Measurements from ENCODE around the gene HOXD8.
A peak's percentile ranks its signal among the peaks of the same experiment; 100 is the strongest.

HOXD8 gene

DNA sequence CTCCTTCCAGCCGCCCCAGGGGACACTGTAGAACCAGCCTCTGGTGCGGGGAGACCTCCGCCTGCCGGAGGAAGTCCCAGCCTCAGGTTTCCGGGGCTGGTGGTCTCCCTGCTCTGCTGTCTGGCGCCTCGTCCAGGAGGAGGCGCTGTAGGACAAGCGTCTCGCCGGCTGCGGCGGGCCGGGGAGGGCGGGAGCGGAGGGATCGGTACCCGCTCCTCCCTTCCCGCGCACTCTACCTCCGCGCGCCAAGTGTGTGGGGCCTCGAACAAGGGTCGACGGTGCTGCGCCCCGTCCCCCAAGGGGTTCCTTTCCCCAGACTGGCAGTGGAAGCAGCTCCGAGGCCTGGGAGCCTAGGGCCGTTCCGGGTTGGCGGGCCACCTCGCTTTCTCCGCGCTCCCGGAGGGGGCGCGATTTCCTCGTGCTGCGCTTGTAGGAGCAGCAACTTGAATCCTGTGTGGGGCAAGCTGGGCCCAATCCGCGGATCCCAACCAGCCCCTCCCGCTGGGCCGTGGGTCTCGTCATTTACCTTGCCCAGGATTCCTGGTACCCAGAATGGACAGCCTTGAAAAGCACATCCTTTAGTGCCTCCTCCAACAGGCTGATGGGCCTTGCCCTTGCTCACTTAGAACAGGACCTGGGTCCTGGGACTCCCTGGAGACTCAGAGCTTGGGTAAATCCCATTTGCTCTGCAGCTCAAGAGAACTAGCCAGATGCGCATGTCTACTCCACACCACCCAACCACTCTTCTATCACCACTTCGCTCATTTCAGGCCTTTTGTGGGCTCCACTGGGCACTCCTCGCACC lies 11.2 kb downstream of the HOXD8 start:
- TF ChIP-seq POLR2A (IDR thresholded peaks at IDR 0.05; ENCODE audit: low read depth, low read length): peak; percentile 15; the same call in 1 of the 2 replicates
- FAIRE-seq (no peak), DNase-seq (ENCODE audit: insufficient read length, low spot score) (peak; percentile 59)

DNA sequence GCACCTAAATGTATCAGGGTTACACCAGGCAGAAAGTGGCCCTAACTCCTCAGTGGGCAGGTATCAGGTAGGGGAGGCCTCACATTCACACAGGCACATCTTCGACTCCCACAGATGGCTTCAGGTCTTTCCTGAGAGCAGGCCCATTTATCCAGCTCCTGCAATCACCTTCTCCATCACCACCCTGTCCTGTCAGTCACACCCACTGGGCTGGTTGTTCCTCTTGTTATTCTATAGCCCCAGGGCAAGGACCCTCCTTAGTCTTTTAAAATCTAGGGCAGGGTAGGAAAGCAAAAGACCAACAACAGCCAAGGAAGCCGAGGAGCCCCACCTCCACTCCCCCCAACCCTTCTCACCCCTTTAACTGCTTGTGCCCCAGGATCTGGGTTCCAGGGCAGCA lies 12.8 kb downstream of the HOXD8 start:
- DNase-seq (ENCODE audit: insufficient read length, low spot score) (no peak), FAIRE-seq (no peak)
- no peak for TF ChIP-seq POLR2A (IDR thresholded peaks at IDR 0.05; ENCODE audit: low read depth, low read length)

DNA sequence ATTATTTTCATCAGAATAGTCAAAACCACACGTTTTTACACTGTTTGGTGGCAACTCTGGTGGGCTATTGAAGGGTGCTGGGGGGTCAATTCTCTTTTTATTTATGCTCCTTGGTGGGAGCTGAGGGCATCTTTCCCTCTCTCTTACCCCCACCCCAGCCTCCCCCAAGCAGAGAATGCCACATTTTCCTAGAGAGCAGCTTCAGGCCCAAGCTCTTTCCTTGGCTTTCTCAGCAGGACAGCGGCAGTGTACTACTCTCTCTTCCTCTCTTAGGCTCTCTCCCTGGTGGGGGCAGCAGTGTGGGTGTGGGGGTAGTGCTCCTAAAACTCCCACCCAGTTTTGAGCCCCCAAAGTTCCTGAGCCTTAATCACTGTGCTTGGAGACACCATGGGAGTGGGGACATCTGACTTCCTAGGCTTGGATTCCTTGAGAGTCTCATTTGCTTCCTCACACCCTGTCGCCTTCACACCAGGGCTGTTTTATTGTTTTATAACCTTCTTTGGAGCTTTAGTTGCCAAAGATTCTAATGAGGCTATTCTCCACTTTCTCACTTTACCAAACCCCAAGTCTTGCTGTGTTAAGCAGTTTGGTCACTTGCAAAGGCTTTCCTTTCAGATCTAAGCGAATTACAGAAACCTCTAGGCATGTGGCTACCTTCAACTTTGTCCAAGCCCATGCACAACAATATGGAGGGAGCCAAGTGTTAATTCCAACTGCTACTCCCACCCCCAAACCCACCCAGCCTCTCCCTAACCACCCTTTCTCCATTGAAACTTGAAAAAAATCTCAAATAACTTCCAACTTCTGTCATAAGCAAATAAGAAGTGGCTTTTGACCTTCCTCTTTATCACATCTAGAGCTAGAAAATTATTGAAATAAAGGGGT lies 15.8 kb downstream of the HOXD8 start:
- TF ChIP-seq POLR2A (IDR thresholded peaks at IDR 0.05; ENCODE audit: low read depth, low read length): no peak
- DNase-seq (ENCODE audit: insufficient read length, low spot score) (no peak), FAIRE-seq (no peak)

GRCh38 chr2:176146101-176146500 lies 16.6 kb downstream of the HOXD8 start:
- TF ChIP-seq POLR2A (IDR thresholded peaks at IDR 0.05; ENCODE audit: low read depth, low read length): no peak
- FAIRE-seq (no peak), DNase-seq (ENCODE audit: insufficient read length, low spot score) (no peak)

- FAIRE-seq: no peak
- no peak for TF ChIP-seq POLR2A (IDR thresholded peaks at IDR 0.05; ENCODE audit: low read depth, low read length)
- DNase-seq (ENCODE audit: insufficient read length, low spot score): no peak
Measured at GRCh38 chr2:176146645-176147044, 17.1 kb downstream of the HOXD8 start.

- DNase-seq (ENCODE audit: insufficient read length, low spot score) (no peak), FAIRE-seq (no peak)
- no peak for TF ChIP-seq POLR2A (IDR thresholded peaks at IDR 0.05; ENCODE audit: low read depth, low read length)
Measured at GRCh38 chr2:176147210-176147799, 17.8 kb downstream of the HOXD8 start.

DNA sequence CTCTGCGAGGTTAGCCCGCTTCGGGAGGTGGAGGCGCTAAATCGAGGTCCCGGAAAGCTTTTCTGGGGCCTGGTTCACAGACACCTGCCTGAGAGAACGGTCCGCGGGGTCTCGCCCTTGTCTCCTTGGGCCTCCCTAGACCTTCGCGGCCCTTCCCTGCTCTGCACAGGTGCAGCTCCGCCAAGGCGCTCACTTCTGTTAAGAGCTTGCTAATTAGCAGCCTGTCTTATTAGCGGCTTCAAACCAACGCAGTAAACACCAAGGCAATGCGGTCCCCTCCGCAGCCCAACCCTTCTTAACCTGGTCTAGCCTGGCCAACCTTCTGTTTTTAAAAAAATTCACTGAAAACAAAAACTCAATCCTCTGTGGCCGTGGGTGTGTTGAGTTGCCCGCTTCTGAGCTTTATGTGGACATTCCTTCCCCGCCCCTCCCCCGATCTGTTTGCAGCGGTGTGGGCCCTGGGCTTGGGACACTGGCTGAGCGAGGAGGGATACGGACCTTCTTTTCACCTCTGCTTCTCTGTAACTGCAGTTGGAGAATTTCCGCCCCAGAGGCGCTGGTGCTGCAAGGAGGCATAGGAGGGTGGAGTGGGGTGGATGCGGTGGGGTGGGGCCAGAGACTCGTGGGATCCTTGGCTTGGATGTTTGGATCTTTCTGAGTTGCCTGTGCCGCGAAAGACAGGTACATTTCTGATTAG lies 18.4 kb downstream of the HOXD8 start:
- no peak for FAIRE-seq
- no peak for DNase-seq (ENCODE audit: insufficient read length, low spot score)
- TF ChIP-seq POLR2A (IDR thresholded peaks at IDR 0.05; ENCODE audit: low read depth, low read length): no peak

DNA sequence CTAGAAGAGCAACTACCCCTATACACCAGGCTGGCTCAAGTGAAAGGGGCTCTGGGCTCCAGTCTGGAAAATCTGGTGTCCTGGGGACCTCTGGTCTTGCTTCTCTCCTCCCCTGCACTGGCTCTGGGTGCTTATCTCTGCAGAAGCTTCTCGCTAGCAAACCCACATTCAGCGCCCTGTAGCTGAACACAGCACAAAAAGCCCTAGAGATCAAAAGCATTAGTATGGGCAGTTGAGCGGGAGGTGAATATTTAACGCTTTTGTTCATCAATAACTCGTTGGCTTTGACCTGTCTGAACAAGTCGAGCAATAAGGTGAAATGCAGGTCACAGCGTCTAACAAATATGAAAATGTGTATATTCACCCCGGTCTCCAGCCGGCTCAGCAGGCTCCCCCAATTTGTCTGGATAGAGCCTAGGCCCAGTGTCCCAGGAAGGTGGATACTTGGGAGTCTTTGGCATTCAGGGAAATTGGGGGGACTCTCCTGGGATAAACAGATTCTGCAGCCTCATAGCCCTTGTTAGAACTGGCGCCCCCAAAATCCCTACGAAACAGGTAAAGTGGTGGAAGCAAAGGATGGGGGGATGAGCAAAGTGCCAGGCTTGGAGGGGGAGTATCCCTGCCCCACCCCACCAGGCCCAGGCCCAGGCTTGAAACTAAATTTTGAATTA lies 19.4 kb downstream of the HOXD8 start:
- no peak for DNase-seq (ENCODE audit: insufficient read length, low spot score)
- TF ChIP-seq POLR2A (IDR thresholded peaks at IDR 0.05; ENCODE audit: low read depth, low read length): no peak
- no peak for FAIRE-seq

DNA sequence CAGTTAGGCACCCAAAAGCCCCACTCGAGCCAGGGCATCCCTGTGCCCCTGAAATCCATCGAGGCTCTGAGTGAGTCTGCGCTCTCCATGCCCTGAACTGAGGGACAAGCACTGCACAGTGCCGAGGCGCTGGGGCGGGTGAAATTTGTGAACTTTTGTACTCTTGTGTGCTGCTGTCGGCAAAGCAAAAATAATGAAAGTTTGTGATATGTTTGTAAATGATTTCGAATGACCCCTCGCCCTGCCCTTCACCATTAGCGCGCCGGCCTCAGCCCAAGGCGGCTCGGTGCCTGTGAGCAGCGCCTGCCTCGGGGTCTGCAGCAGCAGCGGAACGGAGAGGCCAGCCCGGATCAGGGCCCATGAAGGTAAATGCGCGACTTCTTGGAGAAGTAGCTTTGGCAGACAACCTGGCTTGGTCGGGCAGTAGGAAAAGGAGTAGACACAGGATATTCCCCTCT lies 20.0 kb downstream of the HOXD8 start:
- FAIRE-seq (no peak), DNase-seq (ENCODE audit: insufficient read length, low spot score) (no peak)
- no peak for TF ChIP-seq POLR2A (IDR thresholded peaks at IDR 0.05; ENCODE audit: low read depth, low read length)

- no peak for DNase-seq (ENCODE audit: insufficient read length, low spot score)
Measured at GRCh38 chr2:176149939-176150583, 20.6 kb downstream of the HOXD8 start.

GRCh38 chr2:176150584-176151441 lies 21.3 kb downstream of the HOXD8 start:
- DNase-seq (ENCODE audit: insufficient read length, low spot score) (no peak), FAIRE-seq (no peak)
- TF ChIP-seq POLR2A (IDR thresholded peaks at IDR 0.05; ENCODE audit: low read depth, low read length): no peak

More at GRCh38 chr2:176149939-176150583, 20.6 kb downstream of the HOXD8 start:
- FAIRE-seq: no peak
- no peak for TF ChIP-seq POLR2A (IDR thresholded peaks at IDR 0.05; ENCODE audit: low read depth, low read length)

Measured in H54 (cell line).